Measurements from ENCODE around the gene LRRC59.
"Not testable (repeated sequence)": the region's sequence is repeated elsewhere in the genome, so short reads cannot be mapped to it uniquely, and the experiment has no call there.

- TF ChIP-seq EZH2 (IDR thresholded peaks at IDR 0.05; ENCODE audit: borderline replicate concordance, low read depth, low read length, poor library complexity, severe bottlenecking); CTCF (conservative IDR thresholded peaks at IDR 0.05; ENCODE audit: low read depth, low read length): not testable (repeated sequence)
Observed at GRCh38 chr17:50399591-50399990, 2.3 kb upstream of the LRRC59 start.

Data from A673 (cell line).